Measurements from ENCODE around the gene HOPX.
"Not testable (repeated sequence)": the region's sequence is repeated elsewhere in the genome, so short reads cannot be mapped to it uniquely, and the experiment has no call there.

The HOPX gene

DNA sequence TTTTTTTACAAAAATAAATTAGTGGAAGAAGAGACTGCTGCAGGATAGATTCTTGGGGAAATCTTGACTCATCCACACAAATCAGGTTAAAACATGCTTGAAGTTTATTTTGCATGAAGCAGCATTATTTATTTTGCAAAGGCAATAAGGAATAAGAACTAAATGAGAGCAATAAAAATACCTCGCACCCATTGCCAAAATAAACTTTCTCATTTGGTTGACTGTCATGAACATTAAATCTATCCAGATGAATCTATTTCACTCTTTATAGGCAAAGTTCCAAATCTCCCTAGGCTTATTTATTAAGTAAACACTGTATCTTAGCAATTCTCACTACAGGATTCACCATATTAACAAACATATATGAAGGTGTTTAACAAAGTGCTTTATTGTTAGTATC is 58.9 kb downstream of the HOPX start:
- no peak for ATAC-seq

DNA sequence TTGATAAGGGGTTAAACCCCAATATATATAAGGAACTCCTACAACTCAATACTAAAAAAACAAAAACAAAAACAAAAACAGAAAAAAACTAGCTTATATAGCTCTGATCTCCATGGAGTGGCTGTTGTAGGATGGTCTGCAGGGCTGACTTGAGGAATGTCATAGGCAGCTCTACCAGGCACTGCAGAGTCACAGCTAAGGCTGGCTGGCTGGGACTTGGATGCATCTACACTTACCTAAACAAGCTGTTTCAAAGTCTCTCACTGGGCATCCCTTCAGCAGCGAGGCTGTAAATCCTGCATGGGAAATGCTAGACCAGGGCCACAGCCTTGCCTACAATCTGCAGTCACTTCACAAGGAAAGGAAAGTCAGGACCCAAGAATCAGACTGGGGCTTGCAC is 61.3 kb downstream of the HOPX start:
- no peak for ATAC-seq

DNA sequence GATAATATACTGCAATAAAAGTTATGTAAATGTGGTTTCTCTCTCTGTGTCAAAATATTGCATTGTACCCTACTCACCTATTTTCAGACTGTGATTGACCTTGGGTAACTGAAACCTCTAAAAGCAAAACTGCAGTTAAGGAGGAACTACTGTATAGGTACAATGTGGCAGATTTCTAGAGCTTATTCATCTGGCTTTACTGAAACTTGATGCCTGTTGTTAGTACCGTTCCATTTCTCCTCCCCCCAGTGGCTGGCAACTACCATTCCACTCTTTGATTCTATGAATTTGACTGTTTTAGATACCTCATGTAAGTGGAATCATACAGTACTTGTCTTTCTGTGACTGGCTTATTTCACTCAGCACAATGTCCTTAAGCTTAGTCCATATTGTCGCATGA is 61.9 kb downstream of the HOPX start:
- ATAC-seq = no peak

DNA sequence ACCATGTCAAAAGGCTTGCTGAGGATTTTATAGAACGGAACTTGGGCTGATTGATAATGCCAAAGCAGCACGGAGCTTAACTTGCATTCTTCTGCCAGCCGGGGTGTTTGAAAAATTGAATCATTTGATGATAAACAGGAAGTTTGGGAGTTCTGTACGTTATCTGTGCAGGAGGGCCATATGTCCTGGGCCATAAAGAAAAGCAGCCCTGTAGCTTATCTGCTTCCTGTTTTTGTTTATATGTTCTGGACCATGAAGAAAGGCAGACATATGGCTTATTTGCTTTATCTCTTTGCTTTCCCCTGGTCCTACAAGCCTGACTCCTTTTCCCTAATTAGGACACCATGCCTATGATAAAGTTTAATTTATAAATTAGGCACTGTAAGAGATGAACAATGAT is 62.4 kb downstream of the HOPX start:
- ATAC-seq = no peak

DNA sequence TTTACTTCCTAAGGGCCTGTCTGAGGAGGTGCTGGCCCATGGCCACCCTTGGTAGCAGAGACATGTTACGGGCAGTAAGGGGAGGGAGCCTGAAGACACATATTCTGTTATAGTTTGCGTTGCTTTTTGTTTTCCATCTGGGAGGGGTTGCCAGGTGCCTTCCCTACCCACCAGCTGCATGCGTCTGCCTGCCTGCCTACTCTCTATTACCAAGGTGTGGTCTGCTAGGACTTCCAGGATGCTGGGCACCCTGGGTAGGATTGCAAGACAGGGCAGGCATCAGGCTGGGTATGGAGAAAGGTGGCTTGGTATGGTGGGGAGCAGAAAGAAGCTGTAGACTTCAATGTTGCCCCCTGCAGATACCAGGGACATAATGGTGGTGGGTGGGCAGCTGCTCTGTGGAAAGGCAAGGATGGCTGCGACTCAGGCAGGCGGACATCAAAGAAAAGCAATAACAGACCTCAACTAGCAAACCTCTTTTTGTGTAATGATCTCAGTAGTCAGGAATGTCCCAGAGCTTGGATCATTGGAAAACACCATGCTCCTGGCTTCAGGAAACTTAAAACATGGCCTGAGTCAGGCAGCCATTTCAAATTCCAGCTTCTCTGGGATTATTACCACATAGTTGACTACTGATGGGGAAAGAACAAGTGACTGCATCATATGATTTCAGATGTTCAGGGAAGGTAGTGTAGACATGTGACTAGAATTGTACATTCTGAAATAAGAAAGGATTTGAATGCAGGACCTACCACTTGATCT is 67.8 kb downstream of the HOPX start:
- no peak for ATAC-seq

DNA sequence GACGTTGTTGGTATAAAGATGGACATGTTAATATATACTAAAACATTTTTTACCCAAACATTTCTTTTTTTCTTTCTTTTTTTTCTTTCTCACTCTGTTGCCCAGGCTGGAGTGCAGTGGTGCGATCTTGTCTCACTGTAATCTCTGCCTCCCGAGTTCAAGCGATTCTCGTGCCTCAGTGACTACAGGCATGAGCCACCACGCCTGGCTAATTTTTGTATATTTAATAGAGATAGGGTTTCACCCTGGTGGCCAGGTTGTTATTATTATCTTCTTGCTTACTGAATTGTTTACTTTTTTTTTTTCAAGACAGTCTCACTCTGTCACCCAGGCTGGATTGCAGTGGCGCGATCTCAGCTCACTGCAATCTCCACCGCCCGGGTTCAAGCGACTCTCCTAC is 68.8 kb downstream of the HOPX start:
- ATAC-seq = no peak

DNA sequence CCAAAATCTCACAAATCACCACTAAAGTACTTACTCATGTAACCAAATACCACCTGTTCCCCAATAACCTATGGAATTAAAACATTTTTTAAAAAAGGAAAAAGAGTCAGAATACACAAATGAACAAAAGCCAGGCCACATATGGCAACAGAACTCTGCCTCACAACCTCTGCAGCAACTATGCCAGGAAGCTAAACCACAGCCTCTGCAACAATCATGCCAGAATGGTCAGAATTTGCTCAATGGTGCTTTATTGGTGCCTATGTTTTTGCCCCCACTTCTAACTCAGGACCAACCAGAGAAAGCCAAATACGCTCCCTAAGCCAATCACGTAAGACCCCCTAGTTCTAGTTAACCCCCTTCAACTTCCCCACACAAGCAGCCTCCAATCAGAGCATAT is 69.6 kb downstream of the HOPX start:
- ATAC-seq = no peak

DNA sequence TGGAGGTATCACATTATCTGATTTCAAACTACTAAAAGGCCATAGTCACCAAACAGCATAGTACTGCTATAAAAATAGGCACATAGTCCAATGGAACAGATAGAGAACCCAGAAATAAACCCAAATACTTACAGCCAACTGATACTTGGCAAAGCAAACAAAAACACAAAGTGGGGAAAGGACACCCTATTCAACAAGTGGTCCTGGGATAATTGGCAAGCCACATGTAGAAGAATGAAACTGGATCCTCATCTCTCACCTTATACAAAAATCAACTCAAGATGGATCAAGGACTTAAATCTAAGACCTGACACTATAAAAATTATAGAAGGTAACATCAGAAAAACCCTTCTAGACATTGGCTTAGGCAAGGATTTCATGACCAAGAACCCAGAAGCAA is 70.9 kb downstream of the HOPX start:
- ATAC-seq = not testable (repeated sequence)

DNA sequence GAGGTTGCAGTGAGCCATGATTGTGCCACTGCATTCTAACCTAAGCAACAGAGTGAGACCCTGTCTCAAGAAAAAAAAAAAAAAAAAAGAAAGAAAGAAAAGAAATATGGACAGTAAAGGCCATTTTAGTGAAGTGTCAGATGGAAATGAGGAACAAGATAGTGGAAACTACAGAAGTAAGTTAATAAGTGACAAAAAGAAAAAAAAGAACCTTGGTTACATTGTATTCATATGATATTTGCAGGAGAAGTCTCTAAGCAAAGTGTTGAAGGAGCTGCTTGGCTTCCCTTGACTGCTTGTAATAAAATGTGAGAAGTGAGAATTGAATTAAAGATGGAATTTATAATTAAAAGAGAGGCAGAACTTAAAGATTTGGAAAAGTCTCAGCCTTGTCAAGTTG is 73.2 kb downstream of the HOPX start:
- ATAC-seq = no peak

DNA sequence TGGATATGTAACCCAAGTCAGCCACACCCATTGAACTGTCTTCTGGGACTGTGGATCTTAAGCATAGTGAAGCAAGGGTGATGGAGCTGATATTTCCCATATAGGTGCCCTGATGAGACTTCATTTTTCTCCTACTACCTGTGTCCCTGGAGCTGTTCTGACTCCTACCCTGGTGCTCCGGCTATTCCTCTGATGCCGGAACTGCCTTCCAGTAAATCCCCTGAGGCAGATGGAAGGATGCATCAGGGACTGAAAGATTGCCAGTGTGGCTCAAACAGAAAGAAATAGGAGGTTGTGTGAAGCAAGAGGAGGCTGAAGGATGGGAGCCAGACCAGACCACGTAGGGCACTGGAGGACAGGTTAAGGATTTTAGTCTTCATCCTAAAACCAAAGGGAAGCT is 74.7 kb downstream of the HOPX start:
- ATAC-seq = no peak

DNA sequence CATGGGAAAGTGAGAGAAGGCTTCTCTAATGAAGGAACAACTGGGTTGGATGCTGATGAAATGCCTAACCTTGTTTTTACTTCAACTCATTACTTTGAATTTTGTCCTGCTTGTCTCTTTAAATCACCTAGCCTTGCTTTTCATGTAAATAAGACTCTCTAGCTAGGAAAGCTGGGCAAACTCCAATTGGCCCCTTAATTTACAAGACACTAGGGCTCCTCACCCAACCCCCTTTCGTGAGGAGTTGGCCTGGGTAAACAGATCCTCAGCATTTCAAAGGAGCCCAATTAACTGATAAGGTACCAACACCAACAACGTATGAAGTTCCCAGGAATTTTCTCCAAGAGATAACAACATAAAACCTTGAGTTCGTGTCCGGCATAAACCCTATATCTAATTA is 75.6 kb downstream of the HOPX start:
- ATAC-seq = not testable (repeated sequence)

DNA sequence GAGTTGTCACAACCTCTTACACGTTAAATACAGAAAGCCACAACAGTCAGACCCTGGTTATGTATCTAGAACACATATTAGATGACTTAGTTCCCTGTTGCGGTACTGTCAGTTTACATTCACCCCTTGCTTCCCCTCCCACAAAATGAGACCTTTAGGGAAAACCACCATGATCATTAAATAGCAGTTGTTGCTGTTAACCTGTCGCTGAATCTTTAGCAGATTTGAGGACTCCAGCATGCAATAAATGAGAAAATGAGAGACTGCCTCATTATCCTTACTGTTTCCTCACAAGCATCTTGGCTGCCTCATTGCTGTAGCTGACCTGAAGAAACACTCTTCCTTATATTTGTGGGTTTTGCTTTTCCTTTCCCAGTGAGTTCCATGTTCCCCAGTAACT is 77.8 kb downstream of the HOPX start:
- ATAC-seq = no peak

Measured in activated CD4-positive, CD25-positive, alpha-beta regulatory T cell treated with anti-CD3 and anti-CD28 coated beads, Interleukin-2, amount 50 U/mL, for 24 hours (primary cell).